GM21576 (cell line): ENCODE measurements around the gene MROH2B.

Source experiments
- ATAC-seq: cut with Tn5 transposase; IDR thresholded peaks from one replicate; pipeline ENCODE4 v1.9.1; 2021; ENCODE audit warnings: mild to moderate bottlenecking, moderate library complexity; ENCODE audit not compliant: unreplicated experiment

MROH2B gene

DNA sequence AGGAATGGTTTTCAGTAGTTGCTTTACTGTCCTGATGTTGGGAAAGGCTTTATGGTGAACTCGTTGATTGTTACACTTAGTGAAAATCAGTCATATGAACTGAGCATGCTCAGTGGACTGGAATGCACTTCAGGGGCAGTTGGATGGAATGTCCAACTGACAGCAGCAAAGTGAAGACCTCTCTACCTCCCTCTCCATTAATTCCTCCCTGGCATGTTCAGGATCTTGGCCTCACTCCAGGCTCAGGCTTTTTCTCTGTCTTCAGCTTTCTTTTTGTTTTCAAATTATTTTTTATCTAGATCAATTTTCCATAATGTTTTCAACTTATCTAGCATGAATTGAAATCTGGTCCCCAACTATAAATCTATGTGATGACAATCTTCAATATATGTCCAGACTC lies at the start of gene MROH2B:
MROH2B (minus strand) TSS at position 101 of the 400 bp plus-strand sequence. CDS start 490 bp downstream, outside the sequence.
- no peak for ATAC-seq

DNA sequence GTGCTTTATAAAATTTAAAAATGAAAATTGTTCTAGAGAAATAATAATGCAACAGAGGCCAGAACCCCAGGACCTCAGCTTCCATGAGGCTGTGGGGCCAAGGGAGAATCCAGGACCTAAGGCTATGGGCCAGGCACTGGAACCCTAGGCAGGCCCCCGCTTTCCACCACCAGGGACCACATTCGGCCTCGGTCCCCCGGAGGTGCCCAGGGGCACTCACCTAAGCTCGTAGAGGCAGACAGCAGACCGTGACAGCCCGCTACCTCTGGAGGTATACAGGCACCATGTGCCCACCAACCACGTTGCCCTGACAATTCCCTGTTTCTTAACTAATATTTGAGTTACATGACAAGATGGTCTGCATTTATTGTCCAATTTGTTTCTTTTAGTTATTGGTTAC lies 49.5 kb upstream of the MROH2B start:
- no peak for ATAC-seq

DNA sequence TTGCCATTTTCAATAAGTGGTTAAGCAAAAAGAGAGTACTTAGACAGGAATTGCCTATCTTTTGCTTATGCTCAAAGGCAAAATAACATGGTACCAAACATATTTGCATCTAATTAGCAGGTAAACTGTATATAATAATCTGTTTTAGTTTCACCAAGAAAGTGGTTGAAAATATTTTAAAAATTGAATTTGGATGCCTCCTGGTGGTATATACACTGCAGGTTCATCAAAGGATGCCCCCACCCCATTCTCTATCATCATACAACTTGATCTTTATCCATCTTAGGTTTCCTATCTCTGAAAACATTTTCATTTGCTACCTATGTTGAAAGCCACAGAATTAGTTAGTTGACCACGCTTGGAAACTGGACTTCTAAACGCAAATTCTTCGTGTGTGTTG lies 47.0 kb upstream of the MROH2B start:
- no peak for ATAC-seq

DNA sequence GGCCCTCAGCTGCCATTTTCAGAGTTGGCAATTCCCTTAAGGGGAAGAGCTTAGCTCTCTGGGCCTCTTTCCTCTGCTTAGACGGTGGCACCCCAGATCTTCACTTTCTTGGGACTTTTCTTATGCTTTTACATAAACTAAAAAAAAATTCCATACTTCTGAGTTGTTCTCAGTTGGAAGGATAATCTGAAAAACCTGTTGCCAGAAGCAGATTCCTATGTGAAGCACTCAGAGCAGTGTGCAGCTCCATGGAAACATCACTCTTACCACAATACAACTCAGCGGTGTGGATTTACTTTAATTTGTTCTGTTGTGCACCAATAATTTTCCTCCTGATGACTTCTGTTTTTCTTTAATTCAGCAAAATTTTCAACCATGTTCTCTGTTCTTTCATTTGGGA lies 44.1 kb upstream of the MROH2B start:
- ATAC-seq = no peak

DNA sequence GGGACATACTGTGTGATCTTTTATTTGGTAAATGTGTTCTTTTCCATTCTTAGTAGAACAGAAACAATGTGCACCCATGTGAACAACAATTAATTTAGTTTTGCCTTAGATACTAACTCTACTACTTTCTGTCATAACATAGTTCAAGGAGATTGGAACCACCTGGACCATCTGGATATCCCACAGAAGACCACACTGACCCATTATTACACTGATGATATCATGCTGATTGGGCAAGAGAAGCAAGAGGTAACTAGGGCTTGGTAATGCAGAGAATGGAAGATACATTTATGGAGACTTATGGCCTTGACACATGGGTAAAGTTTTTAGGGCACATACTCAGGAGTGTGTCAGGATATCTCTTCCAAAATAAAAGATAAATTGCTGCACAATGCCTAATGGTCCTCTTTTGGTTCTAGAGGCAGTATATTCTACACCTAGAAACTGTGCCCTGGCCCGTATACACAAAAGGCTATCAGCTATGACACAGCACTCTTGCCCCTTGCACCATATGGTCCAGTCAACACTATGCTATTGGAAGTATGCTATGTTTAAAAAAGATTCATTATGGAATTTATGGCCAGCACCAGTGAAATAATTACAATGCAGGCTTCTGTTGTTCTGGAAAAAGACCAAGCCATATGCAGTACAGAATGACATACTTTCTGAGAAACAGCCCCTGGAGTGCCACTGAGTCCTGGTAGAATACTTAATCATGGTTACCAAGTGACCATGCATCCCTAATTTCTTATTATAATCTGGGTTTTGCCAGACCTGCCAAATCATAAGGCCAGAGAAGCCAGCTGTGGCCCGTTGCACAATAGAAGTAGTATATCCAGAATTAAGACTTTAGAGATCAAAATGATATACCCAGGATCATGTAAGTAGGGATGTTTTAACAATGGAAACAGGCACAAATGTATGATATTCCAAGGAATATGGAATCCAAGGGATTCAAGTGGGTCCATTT lies 41.6 kb upstream of the MROH2B start:
- no peak for ATAC-seq

DNA sequence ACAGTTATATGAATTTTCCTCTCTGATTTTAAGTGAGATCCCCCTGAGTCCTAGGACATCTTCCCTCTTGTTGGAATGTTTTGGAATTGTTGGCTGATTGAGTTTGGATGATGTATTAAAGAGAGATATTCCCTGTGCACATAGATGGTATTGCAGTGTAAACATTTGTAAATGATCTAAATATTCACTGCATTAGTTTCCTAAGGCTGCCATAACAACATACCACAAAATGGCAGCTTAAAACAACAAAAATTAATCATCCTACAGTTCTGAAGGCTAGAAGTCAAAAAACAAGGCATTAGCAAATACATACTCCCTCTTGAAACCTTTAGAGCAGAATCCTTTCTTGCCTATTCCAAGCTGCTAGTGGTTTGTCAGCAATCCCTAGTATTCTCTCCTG lies 38.0 kb upstream of the MROH2B start:
- no peak for ATAC-seq

DNA sequence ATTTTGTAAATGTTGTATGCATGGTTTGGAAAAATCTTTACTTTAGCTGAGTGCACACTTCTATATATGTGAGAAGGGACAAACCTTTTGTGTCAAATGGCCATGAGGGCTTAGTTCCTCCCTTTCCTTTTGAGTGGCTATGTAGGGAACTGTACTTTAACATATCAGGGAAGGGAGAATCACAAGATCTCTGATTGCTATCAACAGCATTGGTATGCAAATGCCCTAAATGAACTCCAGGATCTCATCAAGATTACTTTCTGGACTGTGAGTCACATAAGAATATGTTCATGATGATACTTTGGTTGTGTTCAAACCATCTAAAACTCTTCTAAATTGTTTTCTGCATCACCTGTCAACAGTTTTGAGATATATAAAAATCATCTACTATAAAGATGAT lies 31.2 kb upstream of the MROH2B start:
- no peak for ATAC-seq

DNA sequence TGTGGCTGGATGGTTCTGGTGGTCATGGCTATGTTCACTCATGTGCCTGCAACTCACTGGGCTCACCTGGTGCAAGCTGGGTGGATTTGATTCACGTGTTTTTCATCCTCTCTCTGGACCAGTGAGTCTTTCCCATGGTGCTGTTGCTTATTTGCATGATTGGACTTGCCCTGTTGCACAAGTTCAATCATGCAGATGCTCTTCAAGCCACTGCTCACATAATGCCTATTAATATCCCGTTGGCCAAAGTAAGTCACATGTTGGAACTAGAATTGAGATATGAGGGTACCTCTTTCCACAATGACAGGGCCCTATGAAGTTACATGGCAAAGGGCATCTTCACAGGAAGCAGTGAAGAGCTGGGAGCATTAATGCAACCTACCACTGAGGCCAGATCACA lies 26.5 kb upstream of the MROH2B start:
- no peak for ATAC-seq

DNA sequence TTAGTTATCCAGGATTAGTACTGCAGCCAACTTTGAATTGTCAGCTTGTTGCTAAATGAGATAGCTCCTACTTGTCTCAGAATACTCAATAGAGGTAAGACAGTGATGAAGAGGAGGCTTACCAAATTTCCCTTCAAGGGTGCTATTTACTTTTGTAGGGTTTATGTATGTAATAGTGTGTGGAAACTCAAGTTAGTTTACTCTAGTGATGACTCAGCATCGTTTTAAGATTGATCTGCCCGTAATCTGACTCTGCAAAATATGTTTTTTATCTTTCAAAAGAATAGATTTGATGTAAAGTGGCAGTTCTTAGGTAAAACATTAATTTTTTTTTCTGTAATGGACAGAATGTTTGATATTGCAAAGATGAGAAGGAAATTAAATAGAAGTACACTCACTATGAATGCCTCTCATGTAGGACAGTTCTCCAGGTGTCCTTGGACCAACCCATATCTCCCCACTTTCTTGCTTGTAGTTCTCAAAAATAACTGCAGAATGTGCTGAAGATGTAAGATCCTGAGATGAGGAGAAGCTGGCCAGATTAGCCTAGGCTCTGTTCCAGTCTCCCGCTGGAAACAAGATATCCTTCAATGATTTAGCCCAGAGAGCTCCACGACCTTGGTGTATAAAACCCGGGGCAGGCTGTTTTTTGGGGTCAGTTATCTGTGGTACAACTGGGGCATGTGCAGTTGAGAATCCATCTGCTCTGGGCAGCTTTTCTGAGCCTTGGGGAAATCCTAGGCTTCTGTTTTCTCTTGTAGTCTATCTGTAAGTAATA lies 24.4 kb upstream of the MROH2B start:
- ATAC-seq = no peak

DNA sequence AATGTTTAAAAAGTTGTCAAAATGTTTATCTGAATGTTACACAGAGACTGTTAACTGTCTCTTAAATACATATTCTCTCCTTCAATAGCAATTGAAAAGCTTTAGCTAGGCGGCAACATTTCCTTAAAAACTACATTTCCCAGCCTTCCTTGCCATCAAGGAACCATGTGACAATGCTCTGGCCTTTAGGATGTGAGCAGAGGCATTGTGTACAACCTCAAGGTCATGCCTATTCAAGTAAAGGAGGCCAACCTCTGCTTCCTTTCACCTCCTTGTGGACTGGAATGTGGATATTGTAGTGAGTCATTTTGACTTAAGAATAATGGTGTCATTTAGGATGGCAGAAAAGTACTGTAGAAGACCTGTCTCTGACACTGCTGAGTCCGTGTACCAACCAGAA lies 23.7 kb upstream of the MROH2B start:
- no peak for ATAC-seq

DNA sequence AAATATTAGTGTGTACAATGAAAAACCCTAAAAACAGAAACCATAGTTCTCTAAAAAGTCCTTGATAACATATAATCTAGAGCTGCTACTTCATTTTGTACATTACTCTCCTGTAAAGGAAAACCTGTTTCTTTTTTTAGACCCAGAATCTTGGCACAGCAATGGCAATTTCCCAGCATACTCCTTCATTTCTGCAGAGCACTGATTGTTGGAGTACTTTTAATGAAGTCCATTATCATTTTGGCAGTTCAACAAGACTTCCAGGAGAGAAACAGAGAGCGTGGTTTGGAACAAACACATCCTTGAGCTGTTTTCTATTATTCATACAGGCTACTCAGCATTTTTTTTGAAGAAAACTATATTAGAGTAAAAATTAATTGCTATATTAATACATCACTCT lies 22.7 kb upstream of the MROH2B start:
- ATAC-seq = no peak

DNA sequence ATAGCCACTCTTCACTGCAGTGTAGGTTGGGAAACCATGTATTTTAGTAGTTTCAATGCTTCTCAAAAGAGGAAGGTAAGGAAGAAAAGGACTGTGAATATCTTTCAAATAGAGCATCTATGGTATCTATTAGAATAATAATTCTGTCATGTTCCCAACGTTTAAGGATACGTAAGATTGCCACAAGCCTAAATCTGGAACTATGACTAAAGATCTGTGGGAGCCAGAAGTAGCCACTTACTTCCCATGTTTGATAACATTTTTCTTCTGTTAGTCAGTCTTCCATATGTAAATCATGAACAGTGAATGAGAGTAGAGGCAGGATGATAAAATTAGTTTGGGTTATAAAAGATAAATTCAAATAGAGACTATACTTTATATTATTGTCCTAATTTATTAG lies 16.3 kb upstream of the MROH2B start:
- no peak for ATAC-seq

DNA sequence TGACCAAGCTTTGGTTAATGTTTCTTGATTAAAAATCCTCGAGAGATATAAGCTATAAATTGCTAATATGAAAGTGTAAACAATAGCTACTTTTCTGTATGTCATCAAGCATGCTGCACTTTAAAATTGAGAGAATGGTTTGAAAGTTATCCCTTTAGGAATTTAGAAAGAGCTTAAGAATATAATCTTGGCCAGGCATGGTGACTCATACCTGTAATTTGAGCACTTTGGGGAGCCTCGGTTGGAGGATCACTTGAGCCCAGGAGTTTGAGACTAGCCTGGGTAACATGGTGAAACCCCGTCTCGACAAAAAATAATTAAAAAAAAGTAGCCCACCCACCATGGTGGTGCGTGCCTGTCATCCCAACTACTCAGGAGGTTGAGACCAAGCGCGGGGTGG lies 12.2 kb upstream of the MROH2B start:
- no peak for ATAC-seq

DNA sequence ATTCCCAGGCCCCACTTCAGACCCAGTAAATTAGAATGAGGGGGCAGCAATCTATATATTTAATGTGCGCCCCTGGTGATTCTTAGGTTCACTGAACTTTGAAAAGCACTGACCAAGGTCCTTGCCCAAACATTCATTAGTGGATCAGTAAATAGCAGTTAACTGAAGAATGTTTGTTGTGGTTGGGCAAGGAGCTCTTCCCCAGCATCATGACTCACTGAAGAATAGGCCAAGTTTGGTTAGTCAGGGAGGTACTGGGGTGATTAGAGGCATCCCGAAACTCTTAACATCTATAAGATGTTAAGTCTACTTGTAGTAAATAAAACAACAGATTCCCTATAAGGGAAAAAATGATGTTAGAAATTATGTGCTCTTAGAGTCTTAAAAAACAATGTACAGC lies 833 bp upstream of the MROH2B start:
- ATAC-seq = no peak

DNA sequence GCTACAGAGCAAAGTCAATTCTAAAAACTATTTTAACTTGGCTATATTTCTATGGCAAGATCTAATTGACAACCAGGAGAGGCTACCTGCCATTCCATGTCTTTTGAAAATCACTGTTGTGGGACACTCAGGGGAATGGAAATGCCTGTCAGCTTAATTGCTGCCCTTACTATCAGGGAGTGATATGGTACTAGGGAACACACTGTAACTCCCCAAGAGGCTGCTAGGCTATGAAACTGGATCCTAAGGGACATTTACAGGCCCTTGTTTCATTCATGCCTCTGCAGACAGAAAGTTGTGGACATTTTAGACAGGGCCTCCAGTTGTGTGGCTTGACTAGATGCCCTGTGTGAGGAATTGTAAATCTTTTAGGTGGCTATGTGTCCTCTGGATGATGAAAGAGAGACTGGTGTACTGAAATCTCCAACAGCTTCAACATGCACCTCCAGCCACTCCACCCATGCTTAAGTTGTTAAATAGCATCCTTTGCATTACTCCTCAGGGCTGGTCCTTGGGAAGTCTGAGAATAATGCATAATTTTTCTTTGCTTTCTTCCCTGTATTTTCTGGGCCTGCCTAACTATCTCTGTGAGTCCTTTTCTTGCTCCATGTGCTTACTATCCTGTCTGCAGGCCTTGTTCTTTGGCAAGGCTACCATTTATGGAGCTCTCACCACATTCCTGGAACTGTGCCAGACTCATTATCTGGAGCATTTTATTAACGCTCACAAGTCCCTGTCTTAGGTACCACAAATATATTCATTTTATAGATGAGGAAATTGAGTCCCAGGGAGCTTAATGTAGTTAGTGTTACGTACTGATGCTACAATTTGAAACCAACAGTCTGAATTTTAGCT lies 3.2 kb downstream of the MROH2B start:
- no peak for ATAC-seq

DNA sequence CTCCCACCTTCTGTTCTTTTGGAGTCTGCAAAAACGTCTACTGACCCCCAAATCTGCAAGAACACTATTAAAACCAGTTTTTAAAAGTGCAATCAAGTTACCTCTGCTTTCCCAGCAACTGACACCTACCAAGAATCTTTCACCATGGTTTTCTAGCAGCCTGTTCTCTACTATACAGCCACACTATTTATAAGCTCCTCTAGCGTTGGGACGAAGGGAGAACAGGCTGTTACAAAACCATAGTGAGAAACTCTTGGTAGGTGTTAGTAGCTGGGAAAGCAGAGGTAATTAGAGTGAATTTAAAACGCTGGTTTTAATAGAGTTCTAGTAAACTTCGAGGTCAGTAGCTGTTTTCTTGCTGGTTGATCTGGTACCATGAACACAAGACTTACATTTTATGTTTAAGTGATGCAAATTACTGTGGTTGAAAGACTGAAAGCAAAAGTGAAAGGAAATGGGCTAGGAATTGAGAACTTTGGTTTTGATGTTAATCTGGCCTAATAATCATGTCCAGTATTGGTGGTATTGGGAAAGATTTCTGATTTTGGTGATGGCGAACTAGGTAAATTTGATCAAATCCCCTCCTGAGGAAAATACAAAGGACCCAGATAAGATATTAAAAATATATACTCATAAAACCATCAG lies 5.3 kb downstream of the MROH2B start:
- no peak for ATAC-seq

DNA sequence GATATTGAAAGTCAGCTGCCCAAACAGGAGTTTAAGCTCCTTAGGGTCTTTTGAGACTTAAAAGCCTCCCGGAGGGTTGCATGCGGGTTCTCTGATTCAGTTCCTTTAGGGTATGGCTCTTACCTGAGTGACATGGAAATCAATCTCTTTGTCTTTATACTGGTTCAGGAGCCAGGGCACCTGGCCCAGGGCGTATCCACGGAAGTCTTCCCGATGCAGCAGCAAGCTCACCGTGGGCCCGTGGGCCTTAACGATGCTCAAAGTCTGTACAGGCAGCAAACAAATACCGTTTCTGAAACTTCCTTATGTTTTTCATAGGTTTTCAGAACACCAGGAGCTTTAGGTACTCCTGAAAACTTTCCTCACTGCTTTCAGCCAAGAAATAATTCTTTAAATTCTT lies 13.2 kb downstream of the MROH2B start:
- no peak for ATAC-seq

DNA sequence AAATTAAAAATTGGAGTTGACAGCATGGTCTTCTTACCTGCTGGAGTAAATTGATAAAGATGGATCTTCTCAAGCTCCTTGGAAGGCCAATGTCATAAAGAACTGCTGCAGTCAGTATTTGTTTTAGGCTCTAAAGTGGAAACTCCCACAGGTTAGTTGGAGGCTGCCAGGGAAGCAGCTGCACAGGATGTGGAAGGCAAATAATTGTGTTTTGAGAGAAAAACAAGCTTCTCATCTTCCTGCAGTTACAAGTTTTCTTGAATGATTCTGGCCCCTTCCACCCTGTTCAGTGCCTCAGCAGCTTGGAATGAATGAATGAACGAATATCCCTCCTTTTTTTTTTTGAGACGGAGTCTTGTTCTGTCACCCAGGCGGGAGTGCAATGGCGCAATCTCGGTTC lies 13.9 kb downstream of the MROH2B start:
- ATAC-seq = no peak

DNA sequence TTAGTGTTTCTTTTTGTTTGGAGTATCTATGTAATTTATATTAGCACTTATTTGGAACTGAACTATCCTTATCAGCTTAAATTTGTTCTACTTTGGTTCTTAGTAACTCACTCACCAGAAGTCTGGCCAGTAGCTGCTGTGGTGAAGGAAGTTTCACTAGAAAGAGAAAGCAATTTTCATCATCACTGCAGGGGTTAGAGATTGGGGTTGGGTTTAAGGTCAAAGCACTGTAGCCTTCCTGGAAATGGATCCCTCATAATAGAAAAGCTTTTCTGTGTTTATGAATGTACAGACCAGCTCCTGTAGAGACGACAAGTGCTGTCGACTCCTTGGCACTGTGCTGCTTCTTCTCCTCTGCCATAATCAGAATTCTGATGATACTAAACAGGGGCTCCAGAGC lies 22.2 kb downstream of the MROH2B start:
- ATAC-seq = no peak

DNA sequence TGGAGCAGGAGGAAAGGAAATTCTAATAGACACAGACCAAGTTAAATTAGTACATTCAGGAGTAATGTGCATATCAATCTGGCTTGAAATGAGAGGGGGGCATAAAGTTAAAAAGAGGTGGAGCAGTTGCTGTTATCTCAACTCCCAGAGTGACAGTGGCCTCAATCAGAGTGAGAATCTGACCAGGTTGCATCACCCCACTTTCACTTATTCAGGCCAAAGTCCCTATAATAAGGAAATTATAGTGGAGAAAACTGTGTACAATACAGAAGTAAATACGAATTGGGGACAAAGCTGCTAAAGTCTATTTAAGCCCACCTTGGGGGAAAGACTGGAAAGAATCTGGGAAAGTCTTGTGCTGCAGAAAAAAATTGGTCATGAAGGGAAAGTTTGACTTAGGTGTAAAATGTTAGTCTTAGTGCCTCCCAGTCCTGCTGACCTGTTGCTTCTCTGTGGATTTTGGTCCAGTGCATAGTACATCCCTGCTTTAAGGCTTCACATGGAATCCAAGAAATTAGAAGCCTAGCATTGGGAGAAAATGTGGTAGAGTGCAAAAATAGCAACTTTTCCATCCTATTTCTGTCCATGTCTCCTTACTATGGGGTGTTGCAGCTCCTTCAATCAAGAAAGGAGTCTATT lies 27.9 kb downstream of the MROH2B start:
- ATAC-seq = no peak
